ENCODE measurements around the gene TENM4.

TENM4 gene

DNA sequence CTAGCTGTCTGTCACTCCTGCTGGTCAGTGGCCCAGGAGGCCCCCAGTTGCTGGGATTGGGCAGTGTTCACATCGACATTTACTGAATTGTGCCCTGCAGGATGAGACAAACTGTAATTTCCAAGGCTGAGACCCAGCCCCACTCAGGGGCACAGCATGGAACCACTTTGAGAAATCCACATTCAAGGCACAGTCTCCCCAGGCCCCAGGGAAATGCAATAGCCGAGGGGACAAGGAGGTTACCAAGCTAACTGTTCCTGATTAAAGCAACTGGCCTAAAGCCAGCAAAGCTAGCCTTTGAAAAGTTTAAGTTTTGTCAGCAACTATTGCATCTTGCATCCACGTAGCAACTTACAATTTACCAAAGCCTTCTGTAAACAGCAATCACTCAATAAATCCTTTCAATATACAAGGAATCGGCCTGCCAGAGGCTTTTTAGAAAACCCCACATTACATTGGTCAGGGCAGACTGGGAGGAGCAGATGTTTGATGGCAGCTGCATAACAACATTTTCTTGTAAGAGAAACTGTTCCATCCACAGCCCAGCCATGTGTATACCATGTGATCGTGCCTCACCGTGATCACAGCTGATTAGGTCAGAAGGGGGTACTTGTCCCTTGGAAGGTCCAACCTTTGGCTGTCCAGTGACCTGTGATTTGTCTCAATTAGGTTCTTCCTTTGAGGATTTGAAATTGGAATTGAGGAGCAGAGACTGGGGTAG is 103.9 kb downstream of the TENM4 start:
- DNase-seq: no peak

DNA sequence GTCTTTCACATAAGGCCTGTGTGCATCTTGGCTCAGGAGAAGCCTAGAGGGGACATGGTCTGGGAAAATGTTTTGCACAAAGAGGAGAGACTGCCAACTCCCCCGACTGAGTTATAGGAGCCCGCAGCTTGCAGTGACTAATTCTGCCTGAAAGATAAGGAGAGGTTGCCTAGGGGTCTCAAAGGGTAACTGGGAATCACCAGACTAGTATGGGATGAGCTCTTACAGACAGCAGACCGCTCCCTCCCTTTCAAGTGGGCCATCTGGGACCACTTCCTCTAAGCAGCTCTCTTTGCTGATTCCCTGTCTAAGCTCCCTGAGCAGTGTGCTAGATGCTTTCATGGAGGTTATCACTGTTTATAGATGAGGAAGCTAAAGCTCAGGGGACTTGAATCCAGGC is 105.1 kb downstream of the TENM4 start:
- DNase-seq: no peak

DNA sequence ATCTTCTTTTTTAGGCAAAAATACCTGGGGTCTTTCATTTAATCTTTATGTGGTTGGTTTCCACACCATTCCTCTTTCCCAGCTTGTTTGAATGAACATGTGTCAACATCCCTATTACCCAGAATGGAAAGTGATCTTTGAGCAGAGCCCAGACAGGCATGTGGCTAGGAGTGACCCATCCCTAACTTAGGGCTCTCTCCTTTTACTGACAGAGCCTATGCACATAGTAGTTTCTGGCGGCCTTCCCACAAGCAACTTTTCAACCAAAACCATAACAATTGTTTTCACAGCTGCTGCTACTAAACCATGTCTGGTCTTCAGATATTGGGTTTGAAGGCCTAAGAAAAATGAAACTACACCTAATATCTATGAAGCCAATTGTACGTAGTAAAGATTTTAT is 107.5 kb downstream of the TENM4 start:
- DNase-seq: no peak

DNA sequence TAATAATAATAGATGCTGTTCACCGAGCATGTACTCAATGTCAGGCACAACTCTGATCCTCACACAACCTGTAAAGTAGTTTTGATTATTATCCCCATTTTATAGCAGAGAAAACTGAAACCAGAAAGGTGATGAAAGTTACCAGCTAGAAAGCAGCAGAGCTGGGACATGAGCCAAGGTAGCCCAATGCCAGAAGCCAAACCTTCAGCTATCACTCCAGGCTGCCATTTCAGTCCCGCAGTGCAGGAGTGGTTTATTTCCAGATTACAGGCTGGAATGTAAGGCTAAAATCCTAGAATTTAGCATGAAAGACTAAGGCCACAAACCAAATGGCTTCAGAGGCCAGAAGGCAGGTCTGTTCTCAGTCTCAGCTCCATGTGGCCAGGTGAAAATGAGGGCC is 108.8 kb downstream of the TENM4 start:
- no peak for DNase-seq

DNA sequence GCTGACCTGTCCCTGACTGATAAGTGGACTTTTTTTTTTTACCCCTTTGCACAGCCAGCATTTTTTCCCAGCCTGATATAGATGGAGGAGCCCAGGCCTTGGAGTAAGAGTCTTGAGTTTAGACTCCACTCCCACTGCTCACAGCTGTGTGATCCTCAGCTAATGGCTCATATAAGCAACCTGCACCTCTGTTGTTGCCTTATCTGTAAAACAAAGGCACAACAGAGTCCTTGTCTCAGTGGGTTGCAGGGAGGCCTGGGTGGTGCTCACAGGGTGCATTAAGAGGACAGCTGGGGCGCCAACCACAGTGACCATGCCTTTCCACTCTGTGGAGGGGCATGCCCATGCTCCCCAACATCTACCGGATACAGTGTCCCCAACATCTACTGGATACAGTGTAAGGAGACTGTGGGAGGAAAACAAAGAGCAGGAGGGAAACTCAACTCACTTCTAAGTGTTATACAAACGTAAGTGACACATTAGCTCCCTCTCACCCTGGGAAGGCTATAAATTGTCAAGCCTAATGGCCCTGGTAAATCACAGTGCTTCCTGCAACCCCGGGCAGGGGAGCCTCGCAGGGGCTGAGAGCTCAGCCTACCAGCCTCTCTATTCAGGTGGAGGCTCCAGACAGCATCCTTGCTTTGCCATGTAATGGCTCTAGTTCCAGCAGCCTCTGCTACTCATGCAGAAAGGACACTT is 109.5 kb downstream of the TENM4 start:
- DNase-seq: no peak

DNA sequence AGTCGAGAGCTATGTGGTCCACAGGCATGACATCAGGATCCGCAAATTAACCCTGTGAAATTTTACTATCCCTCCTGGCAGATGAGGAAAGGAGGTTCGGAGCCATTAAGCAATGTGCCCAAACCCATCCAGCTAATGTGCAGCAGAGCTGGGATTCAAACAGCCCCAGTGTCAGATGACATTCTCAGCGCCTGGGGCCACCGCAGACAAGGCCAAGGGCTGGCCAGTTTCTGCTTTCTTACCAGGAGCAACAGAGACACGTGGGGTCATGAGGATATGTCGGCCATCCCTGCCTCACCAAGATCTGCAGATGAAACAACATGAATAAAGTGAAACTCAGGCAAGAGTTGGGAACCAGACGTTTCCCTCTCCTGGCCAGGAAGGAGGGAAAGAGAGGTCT is 110.2 kb downstream of the TENM4 start:
- DNase-seq: no peak

DNA sequence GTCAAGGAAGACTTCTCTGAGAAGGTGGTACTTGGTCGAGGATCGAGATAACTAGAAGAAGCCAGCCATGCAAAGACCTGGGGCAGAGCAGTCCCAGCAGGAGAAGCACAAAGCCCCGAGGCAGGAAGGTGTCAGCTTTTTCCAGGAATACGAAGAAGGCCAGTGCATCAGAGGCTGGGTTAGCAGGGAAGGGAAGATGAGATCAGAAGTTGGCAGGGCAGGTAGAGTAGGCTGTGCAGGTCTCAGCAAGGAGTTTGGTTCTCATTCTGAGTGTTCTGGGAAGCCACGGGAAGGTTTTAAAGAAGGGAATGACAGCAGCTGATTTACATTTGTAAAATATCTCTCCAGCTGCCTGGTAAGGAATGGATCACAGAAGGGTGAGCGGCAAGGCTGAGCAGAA is 111.3 kb downstream of the TENM4 start:
- no peak for DNase-seq

DNA sequence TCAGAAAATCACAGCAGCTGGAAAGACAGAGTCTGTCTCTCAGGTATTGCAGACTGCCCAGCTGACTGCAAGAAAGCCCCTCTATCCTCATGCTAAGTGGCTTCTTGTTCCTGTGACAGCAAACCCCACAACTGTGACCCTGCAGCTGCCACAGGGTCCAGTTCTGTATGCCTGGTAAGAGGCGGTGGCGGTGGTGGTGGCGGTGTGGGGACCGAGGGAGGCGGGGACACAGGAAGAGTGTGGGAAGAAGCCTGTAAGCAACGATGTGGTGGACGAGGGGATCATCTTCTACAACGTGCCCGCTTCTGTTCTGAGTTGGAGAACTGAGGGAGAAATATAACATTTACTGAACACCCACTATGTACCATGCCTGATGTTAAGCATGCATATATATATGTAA is 112.4 kb downstream of the TENM4 start:
- DNase-seq: no peak

DNA sequence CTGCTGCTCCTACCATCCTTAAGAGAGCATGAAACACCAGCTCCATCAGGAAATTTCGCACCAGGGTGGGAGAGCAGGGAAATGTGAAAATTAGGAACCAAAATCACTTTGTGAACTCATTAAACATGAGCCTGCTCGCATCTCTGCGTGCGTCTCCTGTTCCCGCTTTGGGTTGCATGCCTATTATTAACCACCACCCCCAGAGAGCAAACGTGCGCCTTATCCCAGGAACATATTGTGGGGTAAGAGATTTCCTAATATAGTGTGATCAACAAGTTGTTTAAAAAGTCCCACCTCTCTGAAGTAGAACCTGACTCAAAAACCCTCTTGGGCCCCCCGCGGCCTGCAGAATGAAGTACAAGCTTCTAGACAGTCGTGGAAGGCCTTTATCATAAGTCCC is 115.0 kb downstream of the TENM4 start:
- no peak for DNase-seq

DNA sequence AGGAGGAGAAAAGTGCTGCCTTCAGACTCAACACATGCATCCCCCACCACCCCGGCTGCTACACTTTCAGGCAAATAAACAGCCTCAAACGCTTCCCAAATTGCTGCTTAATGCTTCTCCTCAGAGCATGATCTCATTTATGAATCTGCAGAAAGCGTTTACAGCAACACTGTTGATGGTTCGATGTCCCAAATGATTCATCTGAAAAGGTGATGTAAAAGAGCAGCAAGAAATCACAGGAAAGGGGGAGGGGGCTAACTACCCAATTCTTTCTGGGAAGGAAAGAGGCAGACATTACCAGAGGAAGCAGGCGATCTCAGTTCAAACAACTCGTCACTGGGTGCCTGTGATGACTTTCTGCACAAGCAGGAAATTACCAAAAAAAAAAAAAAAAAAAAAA is 119.6 kb downstream of the TENM4 start:
- DNase-seq: no peak

DNA sequence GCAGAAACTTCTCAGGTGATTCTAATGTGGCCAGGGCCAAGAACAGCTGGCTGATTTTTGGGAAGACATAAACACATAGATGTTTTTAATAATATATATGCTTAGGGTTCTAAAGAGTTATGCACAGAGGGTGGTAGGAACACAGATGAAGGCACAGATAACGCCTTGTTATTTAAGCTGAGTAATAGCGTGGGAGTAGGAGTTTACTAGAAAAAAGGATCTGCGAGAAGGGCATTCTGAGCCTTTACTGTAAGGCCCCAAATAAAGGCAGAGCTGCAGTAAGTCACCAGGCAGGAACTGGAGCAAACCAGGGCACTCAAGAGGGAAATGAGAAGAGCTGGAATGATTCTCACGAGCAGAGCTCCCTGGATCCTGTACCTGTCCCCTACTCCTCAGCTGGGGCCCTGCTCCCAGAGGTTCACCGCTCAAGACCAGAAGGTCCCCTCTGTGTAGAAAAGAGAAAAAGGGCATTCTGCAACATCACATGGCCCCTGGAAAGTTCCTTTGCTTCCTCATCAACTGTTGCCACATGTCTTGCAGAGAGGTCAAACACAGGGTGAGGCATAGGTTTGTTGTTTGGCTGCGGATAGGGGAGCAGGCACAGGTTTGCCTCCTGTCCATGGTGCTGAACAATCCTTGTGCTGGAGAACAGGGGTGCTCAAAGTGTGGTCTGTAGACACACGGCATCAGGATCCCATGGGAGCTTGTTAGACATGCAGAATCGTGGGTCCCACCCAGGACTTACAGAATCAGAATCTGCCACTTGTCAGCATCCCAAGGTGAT is 125.7 kb downstream of the TENM4 start:
- peak; percentile 31 for DNase-seq

DNA sequence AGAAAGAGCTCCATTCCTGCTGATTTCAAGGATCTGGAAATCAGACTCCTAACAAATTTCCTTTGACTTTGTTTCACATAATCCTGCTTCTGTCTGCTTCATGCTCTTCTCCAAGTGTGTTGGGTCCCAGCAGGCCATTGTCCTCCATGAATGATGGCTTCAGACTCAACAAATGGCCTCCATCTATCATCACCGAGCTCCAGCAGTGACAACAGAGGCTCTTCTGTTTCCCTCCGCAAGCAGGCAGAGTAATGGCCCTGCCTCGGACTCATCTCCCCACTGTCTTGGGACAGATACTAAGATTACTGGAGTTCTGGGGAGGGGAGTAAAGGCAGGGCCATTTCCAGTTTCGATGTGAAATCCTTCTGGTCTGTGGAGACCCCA is 127.3 kb downstream of the TENM4 start:
- DNase-seq: no peak

DNA sequence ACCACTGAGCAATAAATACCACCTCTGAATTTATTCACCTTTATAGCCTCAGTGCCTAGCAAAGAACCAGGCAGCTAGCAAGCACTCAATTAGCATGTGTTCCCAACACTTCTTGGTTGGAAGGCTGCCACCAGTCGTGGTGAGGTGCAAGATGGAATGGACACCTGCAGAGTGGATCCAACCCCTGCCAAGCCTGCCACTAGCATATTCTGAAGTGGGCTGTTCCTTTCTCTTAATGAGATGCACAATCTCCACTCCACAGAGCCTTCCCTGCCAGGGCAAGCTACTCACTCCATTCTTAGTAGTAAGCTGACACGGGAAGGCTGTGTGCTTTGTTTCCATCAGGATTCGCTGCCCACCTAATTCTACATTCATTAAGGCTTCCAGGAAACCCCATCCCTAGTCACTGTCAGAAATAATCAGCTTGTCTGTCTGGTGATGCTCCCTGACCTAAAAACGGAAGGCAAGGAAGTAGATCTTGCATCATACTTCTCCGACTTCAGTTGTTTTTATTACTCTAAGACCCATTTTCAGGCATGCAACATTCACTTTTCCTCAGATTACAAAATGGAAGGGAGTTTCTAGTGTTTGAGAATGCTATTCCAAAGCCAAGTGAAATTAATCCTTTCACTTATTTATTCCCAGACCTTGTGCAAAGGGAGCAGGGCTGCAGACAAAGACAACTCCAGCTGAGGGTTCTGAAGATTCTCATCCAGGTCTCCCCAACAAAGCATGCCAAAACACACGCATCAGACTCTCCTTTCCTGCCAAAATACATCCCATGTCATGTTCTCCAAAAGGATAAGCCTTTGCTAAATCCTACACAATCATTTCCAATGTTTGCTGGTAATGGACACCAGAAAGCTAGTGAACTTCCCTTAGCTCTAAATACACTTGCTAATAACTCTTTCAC is 128.0 kb downstream of the TENM4 start:
- peak; percentile 14 for DNase-seq

DNA sequence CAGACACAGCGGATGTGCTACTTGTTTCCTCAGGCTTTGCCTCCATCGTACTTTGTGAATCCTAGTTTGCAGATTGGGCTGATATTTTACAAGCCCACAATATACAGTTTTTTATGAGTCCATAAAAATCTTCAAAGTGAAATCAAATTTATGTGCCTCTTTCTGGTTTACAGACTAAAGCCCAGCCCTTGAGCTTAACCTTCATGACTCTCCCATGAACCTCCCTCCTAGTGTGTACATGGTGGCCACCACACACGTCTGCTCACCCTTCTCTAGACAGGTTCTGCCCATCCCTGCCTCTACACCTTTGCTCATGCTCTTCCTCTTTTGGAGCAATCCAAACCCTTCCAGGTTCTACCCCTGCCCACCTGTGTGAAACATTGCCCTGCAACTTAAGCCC is 129.4 kb downstream of the TENM4 start:
- DNase-seq: no peak

DNA sequence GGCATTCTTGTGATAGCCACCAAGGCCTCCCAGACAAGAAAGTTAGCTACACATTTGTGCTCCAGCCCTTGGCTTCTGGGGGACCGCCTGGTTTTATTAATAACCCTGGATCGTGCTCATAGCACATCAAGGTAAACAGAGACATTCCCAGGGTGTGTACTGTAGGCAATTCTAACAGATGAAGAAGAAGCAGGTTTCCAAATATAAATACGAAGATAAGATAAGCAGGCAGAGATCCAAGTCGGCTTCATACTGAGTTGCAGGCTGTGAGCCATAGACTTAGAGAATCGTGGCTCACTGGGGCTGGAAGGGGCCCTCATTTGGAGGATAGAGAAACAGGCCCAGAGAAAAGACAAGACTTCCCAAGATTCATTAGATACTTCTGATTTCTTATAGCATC is 131.4 kb downstream of the TENM4 start:
- DNase-seq: no peak

DNA sequence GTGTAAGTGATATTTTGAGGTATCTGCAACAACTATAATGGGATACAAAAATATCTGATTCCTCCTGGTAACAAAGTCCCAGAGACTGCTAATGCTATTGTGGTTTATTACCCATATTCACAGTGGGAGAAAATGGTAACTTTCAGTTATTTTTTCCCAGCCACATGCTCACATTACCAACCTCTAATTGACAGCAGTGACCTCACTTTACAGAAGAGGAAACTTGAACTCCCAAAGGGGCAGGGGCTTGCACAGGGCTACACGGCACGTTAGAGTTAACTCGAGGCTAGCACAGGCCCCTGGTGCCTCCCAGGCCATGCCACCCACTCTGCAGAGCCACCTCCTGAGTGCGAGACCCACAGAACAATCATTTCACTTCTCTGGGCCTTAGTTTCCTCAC is 132.4 kb downstream of the TENM4 start:
- no peak for DNase-seq

DNA sequence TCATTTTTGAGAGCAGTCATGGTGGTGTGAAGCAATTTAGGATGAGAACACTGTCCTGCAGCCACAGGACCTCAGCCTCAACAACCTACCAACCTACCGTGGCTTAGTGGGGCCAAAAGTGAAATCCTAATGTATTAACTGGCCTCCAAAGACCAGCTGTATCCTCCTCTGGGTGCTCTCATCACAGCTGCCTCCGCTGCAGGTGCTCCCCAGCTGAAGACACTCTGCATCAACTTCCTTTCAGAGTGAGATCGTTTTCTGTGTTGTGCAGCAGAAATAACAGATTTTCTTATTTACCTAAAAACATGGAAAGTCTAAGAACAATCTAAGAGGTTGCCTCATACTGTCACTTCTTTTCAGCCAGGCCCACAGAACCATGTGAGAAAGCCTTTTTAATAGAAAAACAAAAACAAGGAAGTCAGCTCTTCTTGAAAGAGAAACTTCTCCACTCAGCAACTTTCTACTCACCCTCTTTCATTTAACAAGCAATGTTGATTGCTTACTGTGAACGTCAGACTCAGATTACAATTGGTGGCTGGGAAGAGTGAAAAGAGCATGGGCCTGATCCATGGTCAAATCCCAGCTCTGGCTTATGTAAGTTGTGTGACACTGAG is 136.1 kb downstream of the TENM4 start:
- peak; percentile 82 for DNase-seq

DNA sequence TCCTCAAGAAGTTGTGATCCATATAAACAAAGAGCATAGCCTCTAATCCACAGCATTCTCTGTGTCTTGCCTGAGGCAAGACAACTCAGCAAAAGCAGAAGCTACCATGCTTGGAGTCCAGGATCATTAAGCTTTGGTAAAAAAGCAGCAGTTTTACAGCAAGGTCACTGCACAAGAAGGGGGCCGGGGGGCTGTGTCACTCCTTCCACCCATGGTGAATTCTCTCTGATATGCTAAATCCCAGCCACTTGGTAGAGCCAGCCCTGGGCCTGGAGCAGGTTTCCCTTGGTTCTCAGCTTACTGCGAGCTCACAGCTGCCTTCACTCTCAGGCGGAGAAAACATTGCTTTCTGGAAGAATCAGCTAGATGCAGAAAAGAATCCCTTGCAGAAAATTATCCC is 144.7 kb downstream of the TENM4 start:
- no peak for DNase-seq

DNA sequence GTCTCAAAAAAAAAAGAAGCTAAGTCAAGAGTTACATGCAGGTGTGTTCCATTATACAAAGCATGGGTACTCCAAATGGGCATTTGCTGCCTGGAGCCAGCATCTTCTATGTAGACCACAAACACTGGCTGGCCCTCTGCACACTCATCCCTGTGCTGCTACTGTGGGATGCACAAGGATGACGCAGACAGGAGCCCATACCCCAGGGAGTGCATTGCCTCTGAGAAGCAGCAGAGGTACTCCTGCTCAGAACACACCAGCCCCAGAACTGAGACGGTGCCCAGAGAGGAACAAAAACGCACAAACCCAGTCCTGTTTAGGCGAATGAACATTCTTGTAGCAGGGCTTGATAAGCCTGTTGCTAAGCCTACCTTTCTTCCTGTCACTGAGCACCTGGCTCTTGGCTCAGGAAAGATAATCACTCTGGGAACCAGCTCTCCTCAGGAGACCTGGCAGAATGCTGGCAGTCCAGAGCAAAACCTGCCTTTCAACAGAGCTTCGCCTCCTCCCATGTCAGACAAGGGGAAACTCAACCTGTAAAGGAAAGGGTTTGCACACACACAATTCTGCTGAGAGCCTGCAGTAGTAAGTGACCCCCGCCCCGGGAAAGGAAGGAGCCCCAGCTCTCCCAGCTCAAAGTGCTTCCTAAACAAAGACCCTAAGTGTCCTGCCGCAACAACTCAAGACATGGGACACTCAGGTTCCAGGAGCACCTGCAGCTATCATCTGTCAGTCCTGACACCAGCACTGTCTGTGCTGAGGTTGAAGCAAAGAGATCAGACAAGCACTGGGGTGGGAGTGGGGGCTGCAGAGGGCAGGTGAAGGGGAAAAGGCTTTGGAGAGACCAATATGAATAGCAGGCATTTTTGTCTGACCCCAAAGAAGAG is 145.7 kb downstream of the TENM4 start:
- DNase-seq: no peak

DNA sequence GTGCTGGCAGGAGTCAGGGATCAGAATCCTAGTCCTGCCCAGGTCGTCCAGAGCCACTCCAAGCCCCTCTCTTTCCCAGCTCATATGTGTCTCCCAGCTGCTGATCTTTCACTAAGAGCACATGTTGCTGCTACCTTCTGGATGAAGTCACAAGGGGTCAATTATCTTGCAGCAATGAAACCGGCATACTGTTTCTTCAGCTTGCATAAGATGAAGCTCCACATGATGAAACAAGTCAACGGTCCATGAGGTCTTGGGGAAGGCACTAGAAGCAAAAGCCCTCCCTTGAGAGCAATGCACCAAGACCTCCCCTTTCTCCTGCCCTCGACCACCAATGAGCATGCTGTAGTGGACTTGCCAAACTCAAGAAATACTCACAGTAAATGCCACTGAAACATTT is 148.9 kb downstream of the TENM4 start:
- no peak for DNase-seq

DNA sequence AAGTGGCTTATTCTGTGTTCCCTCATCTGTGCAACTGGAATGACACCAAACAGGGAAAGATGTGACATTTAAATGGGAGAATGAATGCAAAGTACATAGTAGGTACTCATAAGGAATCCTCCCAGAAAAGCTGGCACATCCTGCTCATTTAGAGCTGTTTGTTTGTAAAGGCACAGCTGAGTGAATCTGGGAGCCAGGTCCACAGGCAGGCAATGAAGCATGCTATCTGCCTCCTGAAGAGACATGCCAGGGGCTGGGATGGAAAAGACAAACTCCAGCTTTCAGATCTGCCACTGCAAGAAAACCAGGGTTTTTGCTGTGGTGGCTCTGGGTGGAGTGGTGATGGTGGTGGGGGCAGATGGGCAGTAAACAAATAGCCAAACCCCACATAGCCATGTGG is 150.1 kb downstream of the TENM4 start:
- no peak for DNase-seq

DNA sequence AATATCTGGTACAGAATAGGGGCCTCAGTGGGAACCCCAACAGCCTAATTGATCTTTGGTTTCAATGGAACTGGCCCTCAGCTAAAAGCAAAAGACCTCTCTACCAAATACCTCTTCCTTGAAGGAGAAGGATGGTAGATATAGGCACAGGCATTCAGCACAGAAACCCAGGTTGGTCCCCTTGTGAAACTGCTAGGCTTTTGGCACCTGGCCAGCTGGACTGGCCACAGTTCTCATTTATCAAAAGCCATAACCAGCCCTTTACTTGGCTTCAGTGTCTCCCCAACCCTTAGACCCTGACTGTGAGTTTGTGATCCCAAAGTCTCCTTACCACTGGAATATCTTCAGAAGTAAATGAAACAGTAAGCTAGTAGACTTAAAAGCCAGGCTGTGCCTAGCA is 152.9 kb downstream of the TENM4 start:
- peak; percentile 31 for DNase-seq

Measured in RPMI8226 (cell line).